HG02852 (cell line): ENCODE measurements around the gene UHMK1.
"Not testable (repeated sequence)": the region's sequence is repeated elsewhere in the genome, so short reads cannot be mapped to it uniquely, and the experiment has no call there.

Source experiments
- ATAC-seq: cut with Tn5 transposase; IDR thresholded peaks from one replicate; pipeline ENCODE4 v1.9.1; 2021; ENCODE audit warnings: mild to moderate bottlenecking, moderate library complexity; ENCODE audit not compliant: unreplicated experiment

UHMK1 gene

DNA sequence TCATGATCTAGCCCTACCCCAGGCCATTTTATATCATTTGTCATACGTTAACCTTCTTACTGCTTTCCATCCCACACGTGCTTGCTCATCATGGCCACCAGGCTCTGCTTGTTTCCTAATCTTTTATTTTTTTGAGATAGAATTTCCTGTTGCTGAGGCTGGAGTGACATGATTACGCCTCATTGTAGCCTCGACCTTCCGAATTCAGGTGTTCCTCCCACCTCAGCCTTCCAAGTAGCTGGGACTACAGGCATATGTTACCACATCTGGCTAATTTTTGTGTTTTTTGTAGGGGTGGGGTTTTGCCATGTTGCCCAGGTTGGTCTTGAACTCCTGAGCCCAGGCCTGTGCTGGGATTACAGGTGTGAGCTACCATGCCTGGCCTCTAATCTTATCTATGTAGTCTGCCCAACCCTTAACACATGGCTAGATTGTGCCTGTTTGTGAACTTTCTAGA lies 67.2 kb downstream of the UHMK1 start:
- ATAC-seq: no peak

DNA sequence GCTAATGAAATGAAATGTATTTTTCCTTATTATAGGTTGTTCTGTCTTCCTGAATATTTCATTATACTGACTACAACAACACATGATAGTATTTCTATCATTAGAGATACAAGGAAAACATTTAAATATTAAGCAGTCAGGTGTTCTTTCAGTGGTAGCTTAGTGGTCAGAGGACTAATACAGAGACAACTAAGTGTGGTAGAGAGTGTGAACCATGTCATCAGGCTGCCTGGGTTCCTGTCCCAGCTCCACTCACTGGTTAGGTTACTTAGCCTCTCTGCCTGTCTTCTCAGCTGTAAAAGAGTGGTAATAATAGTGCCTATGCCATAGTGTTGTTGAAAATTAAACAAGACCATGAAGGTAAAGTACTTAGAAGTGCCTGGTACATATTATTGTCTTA lies 67.8 kb downstream of the UHMK1 start:
- ATAC-seq: no peak

DNA sequence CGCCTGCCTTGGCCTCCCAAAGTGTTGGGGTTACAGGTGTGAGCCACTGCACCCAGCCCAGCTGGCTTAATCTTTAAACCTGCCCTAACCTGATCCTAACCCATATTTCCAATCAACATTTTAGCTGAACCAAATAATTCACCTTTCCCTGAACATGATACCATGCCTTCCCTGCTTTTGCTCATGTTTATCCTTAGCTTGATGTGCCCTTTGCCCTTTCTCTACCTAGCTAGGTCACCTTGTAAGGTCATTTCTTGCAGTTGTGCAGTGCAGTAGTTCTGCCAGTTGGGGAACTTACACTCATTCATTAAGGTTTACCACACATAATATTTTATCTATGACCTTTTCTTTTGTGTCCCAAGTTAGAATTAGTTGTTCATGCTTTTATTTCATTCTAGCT lies 69.3 kb downstream of the UHMK1 start:
- no peak for ATAC-seq

DNA sequence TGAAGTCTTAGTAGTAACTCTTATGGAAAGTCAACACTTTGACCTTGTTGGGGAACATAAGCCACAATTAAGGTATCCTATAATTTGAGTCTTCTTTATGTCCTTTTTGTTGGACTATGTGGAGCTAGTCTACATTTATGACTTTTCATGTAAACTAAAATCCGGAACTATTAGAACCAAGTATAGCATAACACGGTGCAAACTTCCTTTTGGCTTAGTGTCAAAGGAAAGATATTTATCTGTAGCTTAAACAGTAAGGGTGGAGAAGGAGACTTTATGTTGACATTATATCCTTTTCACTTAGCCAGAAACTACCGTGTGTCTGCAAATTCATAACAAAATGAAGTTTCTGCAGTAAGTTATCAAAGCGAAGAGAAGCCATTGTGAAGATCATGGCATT lies 71.2 kb downstream of the UHMK1 start:
- no peak for ATAC-seq

DNA sequence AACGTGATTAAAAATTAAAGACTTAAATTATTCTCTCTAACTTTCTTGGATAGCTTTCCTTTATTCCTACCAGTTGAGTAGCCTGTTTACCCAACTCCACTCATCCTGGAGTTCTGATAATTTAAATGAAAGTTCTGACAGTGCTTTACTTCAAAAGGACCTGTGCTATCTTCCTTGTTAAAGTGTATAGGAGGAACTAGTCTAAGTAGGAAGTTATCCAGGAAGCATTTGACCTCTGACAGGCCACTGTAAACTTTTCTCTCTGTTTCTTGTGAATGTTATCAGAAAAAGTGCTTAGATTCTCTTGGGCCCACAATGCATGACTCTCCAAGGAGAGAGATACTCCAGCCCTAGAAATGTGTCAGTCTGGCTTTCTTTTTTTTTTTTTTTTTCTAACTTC lies 73.1 kb downstream of the UHMK1 start:
- ATAC-seq: no peak

DNA sequence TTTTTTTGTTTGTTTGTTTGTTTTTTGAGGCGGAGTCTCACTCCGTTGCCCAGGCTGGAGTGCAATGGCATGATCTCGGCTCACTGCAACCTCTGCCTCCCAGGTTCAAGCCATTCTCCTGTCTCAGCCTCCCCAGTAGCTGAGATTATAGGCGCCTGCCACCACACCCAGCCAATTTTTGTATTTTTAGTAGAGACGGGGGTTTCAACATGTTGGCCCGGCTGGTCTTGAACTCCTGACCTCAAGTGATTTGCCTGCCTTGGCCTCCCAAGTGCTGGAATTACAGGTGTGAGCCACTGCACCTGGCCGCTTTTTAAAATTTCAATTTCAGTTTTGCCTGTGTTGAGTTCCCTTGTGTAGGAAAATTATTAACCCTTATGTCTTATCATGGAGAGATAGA lies 73.5 kb downstream of the UHMK1 start:
- not testable (repeated sequence) for ATAC-seq

DNA sequence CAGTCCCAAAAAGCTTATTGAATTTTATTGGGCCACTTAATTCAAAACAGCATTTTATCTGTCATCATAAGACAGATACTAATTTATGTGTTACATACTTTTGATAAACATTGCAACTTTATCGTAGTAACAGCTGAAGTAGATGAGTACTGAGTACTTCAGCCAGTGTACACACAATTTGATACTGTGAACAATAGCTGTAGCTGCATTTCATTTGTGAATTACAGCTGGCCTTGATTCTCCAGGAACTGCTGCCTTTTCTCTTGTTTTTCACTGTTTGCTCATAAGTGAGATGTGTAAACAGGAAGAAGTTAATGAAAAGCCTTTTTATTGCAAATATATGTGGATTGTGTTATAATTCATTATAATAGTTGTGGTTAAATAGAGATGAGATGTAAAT lies 74.1 kb downstream of the UHMK1 start:
- no peak for ATAC-seq

DNA sequence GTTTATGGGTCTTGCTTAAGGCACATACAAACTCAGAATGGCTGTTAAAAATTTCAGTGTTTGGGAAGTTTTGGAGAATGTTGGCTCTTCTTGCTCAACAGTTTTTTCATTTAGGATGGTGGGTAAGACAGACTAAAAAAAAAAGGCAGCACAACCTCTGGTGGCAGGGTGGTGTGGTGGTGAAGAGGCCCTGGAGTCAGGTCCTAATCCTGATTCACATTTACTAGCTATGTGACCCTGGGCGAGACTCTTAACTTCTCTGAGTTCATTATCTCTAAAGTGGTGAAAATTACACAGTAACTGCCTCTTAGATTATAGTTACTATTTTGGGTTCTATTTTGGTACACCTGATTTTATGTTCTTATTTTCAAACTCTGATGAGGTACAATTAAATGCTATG lies 75.5 kb downstream of the UHMK1 start:
- ATAC-seq: no peak

DNA sequence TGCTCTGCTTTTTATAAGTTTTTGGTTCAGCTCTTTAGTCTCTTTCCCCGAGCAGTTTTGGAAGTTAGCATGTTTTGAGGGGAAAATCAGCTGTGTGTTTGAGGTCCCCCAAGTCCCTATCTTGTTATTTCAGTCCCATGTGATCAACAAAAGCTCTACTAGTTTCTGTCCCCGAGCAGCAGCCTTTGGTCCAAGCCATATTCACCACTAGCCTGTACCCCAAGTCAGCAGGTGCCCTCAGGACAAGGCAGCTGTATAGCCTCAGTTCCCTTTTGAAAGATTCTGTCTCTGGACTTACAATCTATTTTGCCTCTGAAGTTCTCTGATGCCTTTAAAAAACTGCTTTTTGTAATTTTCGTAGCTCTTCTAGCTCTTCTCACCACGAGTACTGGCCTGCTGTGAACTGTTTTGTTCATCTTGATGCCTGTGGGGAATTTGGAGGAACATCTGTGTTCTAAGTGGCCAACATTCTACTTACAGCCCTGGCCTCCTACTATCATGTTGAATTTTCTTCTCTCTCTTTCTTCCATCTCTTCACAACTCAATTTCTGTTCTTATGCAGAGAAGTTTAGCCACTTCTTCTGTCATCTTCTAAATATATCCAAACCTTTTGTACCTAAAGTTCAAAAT lies 80.6 kb downstream of the UHMK1 start:
- no peak for ATAC-seq

DNA sequence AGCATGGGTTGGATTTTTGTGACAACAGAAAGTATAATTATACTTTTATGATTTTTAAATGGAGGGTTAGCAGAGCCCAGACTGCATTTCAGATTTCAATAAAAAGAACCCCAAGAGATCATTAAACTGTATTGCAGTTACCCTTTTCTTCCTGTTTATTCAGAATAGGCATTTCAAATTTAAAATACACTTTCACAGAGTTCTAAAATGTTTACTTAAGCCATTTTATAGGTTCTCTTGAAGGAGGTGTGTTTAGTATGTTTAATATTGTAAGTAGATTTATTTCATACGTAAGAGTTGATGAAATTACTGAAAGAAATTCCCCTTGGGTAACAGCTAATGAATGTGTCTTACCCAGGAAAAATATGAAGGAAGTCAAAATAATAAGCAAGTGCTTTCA lies 81.3 kb downstream of the UHMK1 start:
- no peak for ATAC-seq
